Esophagus squamous epithelium (tissue), 4 donors: ENCODE results near the gene OGDH.

ENCODE experiments used
- POLR2A ChIP-seq, 4 donors: fragments of 450-650 bp; IDR thresholded peaks; one replicate each; pipeline ENCODE4 v1.6.1; 2017; ENCODE audit warnings: antibody characterized with exemption in 4 of 4, mild to moderate bottlenecking in 4 of 4, moderate library complexity in 3 of 4
- TF ChIP-seq, protein P1 (sequence below), 6 experiments: fragments of 450-650 bp in 4 of 6; fragments of 200-600 bp in 2 of 6; sonication (generic) in 2 of 6; IDR thresholded peaks; one replicate each; pipeline ENCODE4 v1.5.1; 2016 to 2019; ENCODE audit warnings: antibody characterized with exemption in 6 of 6, mild to moderate bottlenecking in 4 of 6, moderate library complexity in 4 of 6

DNA sequence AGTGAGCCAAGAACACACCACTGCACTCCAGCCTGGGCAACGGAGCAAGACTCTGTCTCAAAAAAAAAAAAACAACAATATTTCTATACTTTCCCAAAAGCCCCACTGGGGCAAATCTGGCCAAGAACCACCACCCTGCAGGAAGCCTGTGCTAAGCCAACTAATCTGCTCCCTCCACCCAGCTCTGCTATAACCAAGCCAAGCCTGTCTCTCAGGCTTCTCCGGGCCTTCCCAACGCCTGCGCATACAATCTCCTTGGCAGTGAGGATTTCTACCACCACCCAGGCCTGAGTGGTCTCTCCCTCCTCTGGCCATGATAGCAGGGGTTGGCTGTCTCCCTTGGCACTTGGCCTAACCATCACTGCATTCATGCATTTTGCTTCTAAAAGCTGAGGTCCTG is 46.9 kb upstream of the OGDH start:
- TF ChIP-seq, protein P1, sequence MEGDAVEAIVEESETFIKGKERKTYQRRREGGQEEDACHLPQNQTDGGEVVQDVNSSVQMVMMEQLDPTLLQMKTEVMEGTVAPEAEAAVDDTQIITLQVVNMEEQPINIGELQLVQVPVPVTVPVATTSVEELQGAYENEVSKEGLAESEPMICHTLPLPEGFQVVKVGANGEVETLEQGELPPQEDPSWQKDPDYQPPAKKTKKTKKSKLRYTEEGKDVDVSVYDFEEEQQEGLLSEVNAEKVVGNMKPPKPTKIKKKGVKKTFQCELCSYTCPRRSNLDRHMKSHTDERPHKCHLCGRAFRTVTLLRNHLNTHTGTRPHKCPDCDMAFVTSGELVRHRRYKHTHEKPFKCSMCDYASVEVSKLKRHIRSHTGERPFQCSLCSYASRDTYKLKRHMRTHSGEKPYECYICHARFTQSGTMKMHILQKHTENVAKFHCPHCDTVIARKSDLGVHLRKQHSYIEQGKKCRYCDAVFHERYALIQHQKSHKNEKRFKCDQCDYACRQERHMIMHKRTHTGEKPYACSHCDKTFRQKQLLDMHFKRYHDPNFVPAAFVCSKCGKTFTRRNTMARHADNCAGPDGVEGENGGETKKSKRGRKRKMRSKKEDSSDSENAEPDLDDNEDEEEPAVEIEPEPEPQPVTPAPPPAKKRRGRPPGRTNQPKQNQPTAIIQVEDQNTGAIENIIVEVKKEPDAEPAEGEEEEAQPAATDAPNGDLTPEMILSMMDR (IDR thresholded peaks at IDR 0.05) = no peak
- TF ChIP-seq POLR2A (IDR thresholded peaks at IDR 0.05) = no peak
